Adrenal gland (tissue), 5 donors: Measurements from ENCODE around the gene EVC.

Source experiments
- CTCF ChIP-seq, 6 experiments: fragments of 450-650 bp in 4 of 6; fragments of 200-600 bp in 2 of 6; sonication (generic) in 1 of 6; IDR thresholded peaks; 1 replicate in 5 of 6; 2 replicates in 1 of 6; pipeline versions ENCODE4 v1.5.1 to v1.8.0; 2016 to 2021; ENCODE audit warnings: antibody characterized with exemption in 6 of 6, mild to moderate bottlenecking in 2 of 6, moderate library complexity in 1 of 6
- POLR2A ChIP-seq, 2 donors: fragments of 450-650 bp; IDR thresholded peaks; one replicate each; pipeline ENCODE4 v1.6.1; 2017; ENCODE audit warnings: antibody characterized with exemption in 2 of 2, mild to moderate bottlenecking in 2 of 2, moderate library complexity in 1 of 2
- donor health status: DM: no; HTN: no; CAD: no.

- TF ChIP-seq CTCF (IDR thresholded peaks at IDR 0.05) (no peak), POLR2A (IDR thresholded peaks at IDR 0.05) (no peak)
These were observed 80.7 kb downstream of the EVC start for GRCh38 chr4:5791654-5792053.
